ENCODE data around the gene A4GNT.

A4GNT gene

GRCh38 chr3:138173769-138174420 lies 41.7 kb upstream of the A4GNT start:
- no peak overlapping the region for H4K91ac ChIP-seq (ENCODE audit: low read depth, low read length, poor library complexity)
- H3K27me3 ChIP-seq (ENCODE audit: control insufficient read depth in 3 of 3, insufficient read depth in 3 of 3, low read depth in 1 of 3, low read length in 3 of 3): no peaks in the 10 kb centered on the region
- peak overlapping the region; percentile 99 for H2AFZ ChIP-seq (ENCODE audit: low read length)
- no peak overlapping the region for H4K8ac ChIP-seq (ENCODE audit: low read depth, low read length)
- H3K9me3 ChIP-seq (replicated peaks in 1 of 2; ENCODE audit: control insufficient read depth in 2 of 2, insufficient read depth in 1 of 2, low read depth in 1 of 2, low read length in 2 of 2): no peaks in the 10 kb centered on the region
- WGBS, 2 donors (ENCODE audit: extremely low coverage in 2 of 2, insufficient read length in 2 of 2, insufficient replicate concordance in 1 of 2): no CpG with 5 or more reads among the region's 13 CpGs
- H3K36me3 ChIP-seq (replicated peaks in 1 of 2; ENCODE audit: control insufficient read depth in 2 of 2, insufficient read depth in 2 of 2, low read length in 2 of 2): peaks cover 3 to 46% of the 10 kb centered on the region in 2 donors
- H3K4me3 ChIP-seq (ENCODE audit: low read length in 2 of 2): peak overlapping the region; percentile 85 to 98
- peak overlapping the region; percentile 75 for H2BK5ac ChIP-seq (ENCODE audit: low read length)
- H3K4ac ChIP-seq (ENCODE audit: low read length): no peak overlapping the region
- no peak overlapping the region for H2BK120ac ChIP-seq (ENCODE audit: low read depth, low read length)
- H3K79me1 ChIP-seq (ENCODE audit: low read depth, low read length): peaks cover 7% of the 10 kb centered on the region
- no peak overlapping the region for H3K18ac ChIP-seq (ENCODE audit: low read length)
- no peak overlapping the region for H3K23ac ChIP-seq (ENCODE audit: low read depth, low read length, poor library complexity)
- H2BK12ac ChIP-seq (ENCODE audit: low read length): no peak overlapping the region
- no peak overlapping the region for H2AK5ac ChIP-seq (ENCODE audit: low read depth, low read length)
- H2BK15ac ChIP-seq (ENCODE audit: low read length): no peak overlapping the region
- peaks cover 0 to 2% of the 10 kb centered on the region in 2 donors for H3K4me1 ChIP-seq (ENCODE audit: control insufficient read depth in 2 of 2, insufficient read depth in 1 of 2, low read depth in 1 of 2, low read length in 2 of 2)
- H3K4me2 ChIP-seq (ENCODE audit: insufficient read depth, low read length, poor library complexity, severe bottlenecking): peak overlapping the region; percentile 68
- no peak overlapping the region for H3K9ac ChIP-seq (ENCODE audit: low read depth, low read length, poor library complexity)
- H3K14ac ChIP-seq (ENCODE audit: low read length): no peak overlapping the region
- H3K27ac ChIP-seq (replicated peaks; ENCODE audit: low read length): no peak overlapping the region
- DNase-seq (ENCODE audit: low spot score): no peak

GRCh38 chr3:138172625-138173024 lies 40.4 kb upstream of the A4GNT start:
- H3K36me3 ChIP-seq (replicated peaks in 1 of 2; ENCODE audit: control insufficient read depth in 2 of 2, insufficient read depth in 2 of 2, low read length in 2 of 2): peaks cover 3 to 53% of the 10 kb centered on the region in 2 donors
- no peak overlapping the region for H3K9ac ChIP-seq (ENCODE audit: low read depth, low read length, poor library complexity)
- no CpG with 5 or more reads among the region's 2 CpGs for WGBS, 2 donors (ENCODE audit: extremely low coverage in 2 of 2, insufficient read length in 2 of 2, insufficient replicate concordance in 1 of 2)
- no peak overlapping the region for H3K4ac ChIP-seq (ENCODE audit: low read length)
- no peaks in the 10 kb centered on the region for H3K27me3 ChIP-seq (ENCODE audit: control insufficient read depth in 3 of 3, insufficient read depth in 3 of 3, low read depth in 1 of 3, low read length in 3 of 3)
- no peak overlapping the region for H3K27ac ChIP-seq (replicated peaks; ENCODE audit: low read length)
- no peak overlapping the region for H4K8ac ChIP-seq (ENCODE audit: low read depth, low read length)
- H3K23ac ChIP-seq (ENCODE audit: low read depth, low read length, poor library complexity): no peak overlapping the region
- H3K18ac ChIP-seq (ENCODE audit: low read length): no peak overlapping the region
- H2AK5ac ChIP-seq (ENCODE audit: low read depth, low read length): no peak overlapping the region
- no peak overlapping the region for H2BK15ac ChIP-seq (ENCODE audit: low read length)
- no peak overlapping the region for H4K91ac ChIP-seq (ENCODE audit: low read depth, low read length, poor library complexity)
- no peak overlapping the region for H3K4me2 ChIP-seq (ENCODE audit: insufficient read depth, low read length, poor library complexity, severe bottlenecking)
- no peak overlapping the region for H2BK5ac ChIP-seq (ENCODE audit: low read length)
- no peak overlapping the region for H2BK120ac ChIP-seq (ENCODE audit: low read depth, low read length)
- H3K4me3 ChIP-seq (ENCODE audit: low read length in 2 of 2): no peak overlapping the region
- H3K79me1 ChIP-seq (ENCODE audit: low read depth, low read length): peaks cover 7% of the 10 kb centered on the region
- no peak overlapping the region for H3K14ac ChIP-seq (ENCODE audit: low read length)
- no peak overlapping the region for H2AFZ ChIP-seq (ENCODE audit: low read length)
- H3K9me3 ChIP-seq (replicated peaks in 1 of 2; ENCODE audit: control insufficient read depth in 2 of 2, insufficient read depth in 1 of 2, low read depth in 1 of 2, low read length in 2 of 2): no peaks in the 10 kb centered on the region
- no peak overlapping the region for H2BK12ac ChIP-seq (ENCODE audit: low read length)
- H3K4me1 ChIP-seq (ENCODE audit: control insufficient read depth in 2 of 2, insufficient read depth in 1 of 2, low read depth in 1 of 2, low read length in 2 of 2): peaks cover 0 to 2% of the 10 kb centered on the region in 2 donors
- no peak for DNase-seq (ENCODE audit: low spot score)

GRCh38 chr3:138165061-138165460 lies 32.9 kb upstream of the A4GNT start:
- Histone ChIP-seq H2BK15ac (ENCODE audit: low read length) (no peak overlapping the region), H3K9me3 (replicated peaks in 1 of 2; ENCODE audit: control insufficient read depth in 2 of 2, insufficient read depth in 1 of 2, low read depth in 1 of 2, low read length in 2 of 2) (no peaks in the 10 kb centered on the region), H3K23ac (ENCODE audit: low read depth, low read length, poor library complexity) (no peak overlapping the region), H3K4me2 (ENCODE audit: insufficient read depth, low read length, poor library complexity, severe bottlenecking) (no peak overlapping the region), H4K91ac (ENCODE audit: low read depth, low read length, poor library complexity) (no peak overlapping the region), H2BK5ac (ENCODE audit: low read length) (no peak overlapping the region), H3K27ac (replicated peaks; ENCODE audit: low read length) (no peak overlapping the region), H2AK5ac (ENCODE audit: low read depth, low read length) (no peak overlapping the region), H3K4me1 (ENCODE audit: control insufficient read depth in 2 of 2, insufficient read depth in 1 of 2, low read depth in 1 of 2, low read length in 2 of 2) (no peaks in the 10 kb centered on the region), H3K9ac (ENCODE audit: low read depth, low read length, poor library complexity) (no peak overlapping the region), H3K14ac (ENCODE audit: low read length) (no peak overlapping the region), H3K18ac (ENCODE audit: low read length) (no peak overlapping the region), H3K4me3 (ENCODE audit: low read length in 2 of 2) (no peak overlapping the region), H2BK12ac (ENCODE audit: low read length) (no peak overlapping the region), H4K8ac (ENCODE audit: low read depth, low read length) (no peak overlapping the region), H3K36me3 (replicated peaks in 1 of 2; ENCODE audit: control insufficient read depth in 2 of 2, insufficient read depth in 2 of 2, low read length in 2 of 2) (peaks cover 17 to 92% of the 10 kb centered on the region in 2 donors), H3K79me1 (ENCODE audit: low read depth, low read length) (no peaks in the 10 kb centered on the region), H3K27me3 (ENCODE audit: control insufficient read depth in 3 of 3, insufficient read depth in 3 of 3, low read depth in 1 of 3, low read length in 3 of 3) (no peaks in the 10 kb centered on the region), H2AFZ (ENCODE audit: low read length) (no peak overlapping the region), H3K4ac (ENCODE audit: low read length) (no peak overlapping the region), H2BK120ac (ENCODE audit: low read depth, low read length) (no peak overlapping the region)
- DNase-seq (ENCODE audit: low spot score): no peak
- no CpG with 5 or more reads among the region's 2 CpGs for WGBS, 2 donors (ENCODE audit: extremely low coverage in 2 of 2, insufficient read length in 2 of 2, insufficient replicate concordance in 1 of 2)

GRCh38 chr3:138157743-138158142 lies 25.6 kb upstream of the A4GNT start:
- H2BK12ac ChIP-seq (ENCODE audit: low read length): no peak overlapping the region
- no peak overlapping the region for H3K4me3 ChIP-seq (ENCODE audit: low read length in 2 of 2)
- H2BK15ac ChIP-seq (ENCODE audit: low read length): no peak overlapping the region
- H3K27ac ChIP-seq (replicated peaks; ENCODE audit: low read length): no peak overlapping the region
- peaks cover 4 to 27% of the 10 kb centered on the region in 2 donors for H3K36me3 ChIP-seq (replicated peaks in 1 of 2; ENCODE audit: control insufficient read depth in 2 of 2, insufficient read depth in 2 of 2, low read length in 2 of 2)
- DNase-seq (ENCODE audit: low spot score): no peak
- no peak overlapping the region for H3K18ac ChIP-seq (ENCODE audit: low read length)
- no peaks in the 10 kb centered on the region for H3K27me3 ChIP-seq (ENCODE audit: control insufficient read depth in 3 of 3, insufficient read depth in 3 of 3, low read depth in 1 of 3, low read length in 3 of 3)
- H3K23ac ChIP-seq (ENCODE audit: low read depth, low read length, poor library complexity): no peak overlapping the region
- WGBS, 2 donors (ENCODE audit: extremely low coverage in 2 of 2, insufficient read length in 2 of 2, insufficient replicate concordance in 1 of 2): no CpG with 5 or more reads among the region's 4 CpGs
- H3K4me1 ChIP-seq (ENCODE audit: control insufficient read depth in 2 of 2, insufficient read depth in 1 of 2, low read depth in 1 of 2, low read length in 2 of 2): no peaks in the 10 kb centered on the region
- no peak overlapping the region for H2AK5ac ChIP-seq (ENCODE audit: low read depth, low read length)
- H3K9ac ChIP-seq (ENCODE audit: low read depth, low read length, poor library complexity): no peak overlapping the region
- H2AFZ ChIP-seq (ENCODE audit: low read length): no peak overlapping the region
- H3K4ac ChIP-seq (ENCODE audit: low read length): no peak overlapping the region
- H2BK120ac ChIP-seq (ENCODE audit: low read depth, low read length): no peak overlapping the region
- no peak overlapping the region for H2BK5ac ChIP-seq (ENCODE audit: low read length)
- no peaks in the 10 kb centered on the region for H3K9me3 ChIP-seq (replicated peaks in 1 of 2; ENCODE audit: control insufficient read depth in 2 of 2, insufficient read depth in 1 of 2, low read depth in 1 of 2, low read length in 2 of 2)
- H3K4me2 ChIP-seq (ENCODE audit: insufficient read depth, low read length, poor library complexity, severe bottlenecking): no peak overlapping the region
- no peak overlapping the region for H4K8ac ChIP-seq (ENCODE audit: low read depth, low read length)
- H3K14ac ChIP-seq (ENCODE audit: low read length): no peak overlapping the region
- no peak overlapping the region for H4K91ac ChIP-seq (ENCODE audit: low read depth, low read length, poor library complexity)
- H3K79me1 ChIP-seq (ENCODE audit: low read depth, low read length): no peaks in the 10 kb centered on the region

All from neuronal stem cell (in vitro differentiated cells).